ENCODE measurements around the gene KRTAP4-3.
"Not testable (repeated sequence)": the region's sequence is repeated elsewhere in the genome, so short reads cannot be mapped to it uniquely, and the experiment has no call there.

DNA sequence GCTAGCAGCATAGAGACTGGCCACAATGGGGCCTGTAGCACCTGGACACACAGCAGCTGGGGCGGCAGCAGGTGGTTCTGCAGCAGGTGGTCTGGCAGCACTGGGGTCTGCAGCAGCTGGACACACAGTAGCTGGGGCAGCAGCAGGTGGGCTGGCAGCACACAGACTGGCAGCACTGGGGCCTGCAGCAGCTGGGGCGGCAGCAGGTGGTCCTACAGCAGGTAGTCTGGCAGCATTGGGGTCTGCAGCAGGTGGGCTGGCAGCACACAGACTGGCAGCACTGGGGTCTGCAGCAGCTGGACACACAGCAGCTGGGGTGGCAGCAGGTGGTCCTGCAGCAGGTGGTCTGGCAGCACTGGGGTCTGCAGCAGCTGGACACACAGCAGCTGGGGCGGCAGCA, 7.8 kb downstream of the KRTAP4-3 start:
- TF ChIP-seq, protein P1, sequence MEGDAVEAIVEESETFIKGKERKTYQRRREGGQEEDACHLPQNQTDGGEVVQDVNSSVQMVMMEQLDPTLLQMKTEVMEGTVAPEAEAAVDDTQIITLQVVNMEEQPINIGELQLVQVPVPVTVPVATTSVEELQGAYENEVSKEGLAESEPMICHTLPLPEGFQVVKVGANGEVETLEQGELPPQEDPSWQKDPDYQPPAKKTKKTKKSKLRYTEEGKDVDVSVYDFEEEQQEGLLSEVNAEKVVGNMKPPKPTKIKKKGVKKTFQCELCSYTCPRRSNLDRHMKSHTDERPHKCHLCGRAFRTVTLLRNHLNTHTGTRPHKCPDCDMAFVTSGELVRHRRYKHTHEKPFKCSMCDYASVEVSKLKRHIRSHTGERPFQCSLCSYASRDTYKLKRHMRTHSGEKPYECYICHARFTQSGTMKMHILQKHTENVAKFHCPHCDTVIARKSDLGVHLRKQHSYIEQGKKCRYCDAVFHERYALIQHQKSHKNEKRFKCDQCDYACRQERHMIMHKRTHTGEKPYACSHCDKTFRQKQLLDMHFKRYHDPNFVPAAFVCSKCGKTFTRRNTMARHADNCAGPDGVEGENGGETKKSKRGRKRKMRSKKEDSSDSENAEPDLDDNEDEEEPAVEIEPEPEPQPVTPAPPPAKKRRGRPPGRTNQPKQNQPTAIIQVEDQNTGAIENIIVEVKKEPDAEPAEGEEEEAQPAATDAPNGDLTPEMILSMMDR (IDR thresholded peaks at IDR 0.05) = not testable (repeated sequence)
- TF ChIP-seq POLR2AphosphoS5 (IDR thresholded peaks at IDR 0.05; ENCODE audit: low read depth, low read length) = not testable (repeated sequence)
- TF ChIP-seq, protein P2, sequence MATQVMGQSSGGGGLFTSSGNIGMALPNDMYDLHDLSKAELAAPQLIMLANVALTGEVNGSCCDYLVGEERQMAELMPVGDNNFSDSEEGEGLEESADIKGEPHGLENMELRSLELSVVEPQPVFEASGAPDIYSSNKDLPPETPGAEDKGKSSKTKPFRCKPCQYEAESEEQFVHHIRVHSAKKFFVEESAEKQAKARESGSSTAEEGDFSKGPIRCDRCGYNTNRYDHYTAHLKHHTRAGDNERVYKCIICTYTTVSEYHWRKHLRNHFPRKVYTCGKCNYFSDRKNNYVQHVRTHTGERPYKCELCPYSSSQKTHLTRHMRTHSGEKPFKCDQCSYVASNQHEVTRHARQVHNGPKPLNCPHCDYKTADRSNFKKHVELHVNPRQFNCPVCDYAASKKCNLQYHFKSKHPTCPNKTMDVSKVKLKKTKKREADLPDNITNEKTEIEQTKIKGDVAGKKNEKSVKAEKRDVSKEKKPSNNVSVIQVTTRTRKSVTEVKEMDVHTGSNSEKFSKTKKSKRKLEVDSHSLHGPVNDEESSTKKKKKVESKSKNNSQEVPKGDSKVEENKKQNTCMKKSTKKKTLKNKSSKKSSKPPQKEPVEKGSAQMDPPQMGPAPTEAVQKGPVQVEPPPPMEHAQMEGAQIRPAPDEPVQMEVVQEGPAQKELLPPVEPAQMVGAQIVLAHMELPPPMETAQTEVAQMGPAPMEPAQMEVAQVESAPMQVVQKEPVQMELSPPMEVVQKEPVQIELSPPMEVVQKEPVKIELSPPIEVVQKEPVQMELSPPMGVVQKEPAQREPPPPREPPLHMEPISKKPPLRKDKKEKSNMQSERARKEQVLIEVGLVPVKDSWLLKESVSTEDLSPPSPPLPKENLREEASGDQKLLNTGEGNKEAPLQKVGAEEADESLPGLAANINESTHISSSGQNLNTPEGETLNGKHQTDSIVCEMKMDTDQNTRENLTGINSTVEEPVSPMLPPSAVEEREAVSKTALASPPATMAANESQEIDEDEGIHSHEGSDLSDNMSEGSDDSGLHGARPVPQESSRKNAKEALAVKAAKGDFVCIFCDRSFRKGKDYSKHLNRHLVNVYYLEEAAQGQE (IDR thresholded peaks at IDR 0.05; ENCODE audit: insufficient read depth in 1 of 2, low read depth in 2 of 2, low read length in 1 of 2) = not testable (repeated sequence)
